Activated naive CD8-positive, alpha-beta T cell treated with anti-CD3 and anti-CD28 coated beads, Interleukin-2, amount 10 ng/mL, durations not matched to agents 7 days and 5 days (primary cell): ENCODE data around the gene ZNF253. TPM values are rescaled to one million over a fixed set of nuclear protein-coding genes. Genes with fewer than 3 reads are reported as not detected.
"Not testable (repeated sequence)": the region's sequence is repeated elsewhere in the genome, so short reads cannot be mapped to it uniquely, and the experiment has no call there.

Experiments used
- ATAC-seq: fragments of 150-1000 bp; cut with Tn5 transposase; one replicate; pipeline ENCODE4 v1.10.0; 2021; ENCODE audit warnings: low read depth, moderate library complexity
- POLR2A ChIA-PET: fragments of 350-600 bp; sonication (Branson Sonifier 250); formaldehyde crosslinking; loops from one replicate; lab custom pipeline; 2021; ENCODE audit warnings: antibody characterized with exemption; lab: Charles Lee
- DNase-seq: peaks from one replicate; pipeline ENCODE4 v3.0.0; 2021
- H3K27ac Mint-ChIP-seq: one replicate; pipeline ENCODE4 v1.8.0; 2022; ENCODE audit warnings: mild to moderate bottlenecking, mixed read lengths
- H3K27me3 Mint-ChIP-seq: one replicate; pipeline ENCODE4 v1.8.0; 2022; ENCODE audit warnings: mild to moderate bottlenecking, moderate library complexity, mixed read lengths
- H3K36me3 Mint-ChIP-seq: one replicate; pipeline ENCODE4 v1.8.0; 2021; ENCODE audit warnings: mild to moderate bottlenecking, mixed read lengths
- H3K4me1 Mint-ChIP-seq: one replicate; pipeline ENCODE4 v1.8.0; 2021; ENCODE audit warnings: mixed read lengths
- H3K4me3 Mint-ChIP-seq: one replicate; pipeline ENCODE4 v1.8.0; 2022; ENCODE audit warnings: mild to moderate bottlenecking, moderate library complexity, mixed read lengths
- H3K9me3 Mint-ChIP-seq: one replicate; pipeline ENCODE4 v1.8.0; 2021; ENCODE audit warnings: mixed read lengths
- total RNA-seq, 2 experiments: library from RNA; stranded (reverse); gene quantifications; one replicate each; pipeline ENCODE4 v1.2.3, GENCODE V29; 2021

The ZNF253 gene
- total RNA-seq, 2 experiments from 2014 or later: 25.6 to 32.4 TPM

DNA sequence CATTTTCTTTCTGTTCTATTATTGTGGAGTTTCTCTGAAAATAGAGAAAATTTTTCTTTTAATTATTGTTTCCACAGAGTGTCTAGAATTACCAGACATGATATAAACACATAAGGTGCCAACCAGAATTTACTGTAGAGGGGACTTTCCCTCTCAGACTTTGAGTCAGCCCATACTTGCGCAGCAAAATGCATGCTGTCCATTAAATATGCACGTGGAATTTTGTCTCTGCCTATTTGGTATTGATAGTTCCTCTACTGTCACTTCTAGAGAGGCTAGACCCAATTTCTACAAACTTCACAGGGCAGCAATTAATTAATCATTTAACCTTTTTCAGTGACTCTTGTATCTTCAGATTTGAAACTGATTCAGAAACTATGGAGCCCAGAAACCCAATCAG is 44.0 kb downstream of the ZNF253 start:
- no peak for DNase-seq
- Mint-ChIP-seq H3K4me1 (peaks cover 7% of the 10 kb centered on the region), H3K36me3 (peaks cover 91% of the 10 kb centered on the region), H3K4me3 (no peak overlapping the region), H3K27me3 (no peaks in the 10 kb centered on the region), H3K27ac (no peak overlapping the region), H3K9me3 (peaks cover 29% of the 10 kb centered on the region)
- ATAC-seq: no peak
- POLR2A ChIA-PET: no interaction called here

GRCh38 chr19:19911150-19911549 is 45.5 kb downstream of the ZNF253 start:
- Mint-ChIP-seq H3K27me3 (no peaks in the 10 kb centered on the region), H3K4me3 (no peak overlapping the region), H3K27ac (no peak overlapping the region), H3K36me3 (peaks cover 91% of the 10 kb centered on the region), H3K4me1 (no peaks in the 10 kb centered on the region), H3K9me3 (peaks cover 21% of the 10 kb centered on the region)
- DNase-seq (no peak), ATAC-seq (no peak)
- POLR2A ChIA-PET: interaction anchor here (0.9 kb wide), 1 partner anchor 10 kb away, joined by 3 read pairs; no protein-coding TSS in a partner anchor

GRCh38 chr19:19914596-19914995 is 48.9 kb downstream of the ZNF253 start:
- Mint-ChIP-seq H3K36me3 (peaks cover 90% of the 10 kb centered on the region), H3K9me3 (peaks cover 18% of the 10 kb centered on the region), H3K27me3 (no peaks in the 10 kb centered on the region), H3K4me1 (no peaks in the 10 kb centered on the region), H3K4me3 (no peak overlapping the region), H3K27ac (no peak overlapping the region)
- POLR2A ChIA-PET: no interaction called here
- no peak for DNase-seq
- ATAC-seq: no peak

DNA sequence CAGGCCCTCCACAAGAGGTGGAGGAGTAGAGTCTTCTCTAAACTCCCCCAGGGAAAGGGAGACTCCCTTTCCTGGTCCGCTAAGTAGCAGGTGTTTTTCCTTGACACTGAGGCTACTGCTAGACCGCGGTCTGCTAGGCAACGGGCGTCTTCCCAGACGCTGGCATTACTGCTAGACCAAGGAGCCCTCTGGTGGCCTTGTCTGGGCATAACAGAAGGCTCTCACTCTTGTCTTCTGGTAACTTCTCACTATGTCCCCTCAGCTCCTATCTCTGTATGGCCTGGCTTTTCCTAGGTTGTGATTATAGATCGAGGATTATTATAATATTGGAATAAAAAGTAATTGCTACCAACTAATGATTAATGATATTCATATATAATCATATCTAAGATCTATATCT is 64.7 kb downstream of the ZNF253 start:
- H3K27me3 Mint-ChIP-seq, H3K27ac Mint-ChIP-seq, H3K4me1 Mint-ChIP-seq, H3K4me3 Mint-ChIP-seq, DNase-seq, ATAC-seq, POLR2A ChIA-PET: not testable (repeated sequence)
- peaks cover 80% of the 10 kb centered on the region for H3K36me3 Mint-ChIP-seq
- peaks cover 27% of the 10 kb centered on the region for H3K9me3 Mint-ChIP-seq

- POLR2A ChIA-PET, H3K27ac Mint-ChIP-seq, ATAC-seq, H3K27me3 Mint-ChIP-seq, H3K4me1 Mint-ChIP-seq, H3K4me3 Mint-ChIP-seq, DNase-seq: not testable (repeated sequence)
- peaks cover 25% of the 10 kb centered on the region for H3K9me3 Mint-ChIP-seq
- H3K36me3 Mint-ChIP-seq: peaks cover 59% of the 10 kb centered on the region
Measured at GRCh38 chr19:19933432-19934314, 68.0 kb downstream of the ZNF253 start.

GRCh38 chr19:19937403-19937802 is 71.7 kb downstream of the ZNF253 start:
- Mint-ChIP-seq H3K36me3 (peaks cover 33% of the 10 kb centered on the region), H3K27ac (no peak overlapping the region), H3K9me3 (peaks cover 30% of the 10 kb centered on the region), H3K4me1 (no peaks in the 10 kb centered on the region), H3K4me3 (no peak overlapping the region), H3K27me3 (no peaks in the 10 kb centered on the region)
- POLR2A ChIA-PET: no interaction called here
- ATAC-seq (no peak), DNase-seq (no peak)

DNA sequence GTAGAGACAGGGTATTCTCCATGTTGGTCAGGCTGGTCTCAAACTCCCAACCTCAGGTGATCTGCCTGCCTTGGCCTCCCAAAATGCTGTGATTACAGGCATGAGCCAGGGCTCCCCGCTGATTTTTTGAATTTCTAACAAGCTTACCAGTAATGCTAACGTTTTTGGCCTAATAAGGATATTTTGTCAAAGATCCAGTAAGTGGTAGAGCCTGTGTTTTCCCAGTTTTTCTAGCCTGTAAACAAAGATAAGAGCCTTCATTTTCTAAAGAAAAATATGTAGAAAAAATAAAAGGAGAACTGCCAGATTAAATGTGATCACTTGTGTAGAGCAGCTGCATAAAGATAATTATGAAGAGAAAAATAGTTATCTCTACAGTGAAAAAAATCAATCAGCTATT is 72.8 kb downstream of the ZNF253 start:
- H3K4me1 Mint-ChIP-seq: no peaks in the 10 kb centered on the region
- ATAC-seq: no peak
- POLR2A ChIA-PET: no interaction called here
- H3K36me3 Mint-ChIP-seq: peaks cover 23% of the 10 kb centered on the region
- no peaks in the 10 kb centered on the region for H3K27me3 Mint-ChIP-seq
- no peak overlapping the region for H3K4me3 Mint-ChIP-seq
- H3K9me3 Mint-ChIP-seq: peaks cover 26% of the 10 kb centered on the region
- no peak for DNase-seq
- no peak overlapping the region for H3K27ac Mint-ChIP-seq

- POLR2A ChIA-PET: no interaction called here
- Mint-ChIP-seq H3K9me3 (peaks cover 27% of the 10 kb centered on the region), H3K4me1 (no peaks in the 10 kb centered on the region), H3K4me3 (no peak overlapping the region), H3K27me3 (no peaks in the 10 kb centered on the region), H3K27ac (no peak overlapping the region), H3K36me3 (peaks cover 1% of the 10 kb centered on the region)
- DNase-seq (no peak), ATAC-seq (no peak)
Measured at GRCh38 chr19:19943848-19944582, 78.3 kb downstream of the ZNF253 start.

Other genes with a start within 250 kb of the ZNF253 start
- gene PBX4, start 247.2 kb upstream of the ZNF253 start, total RNA-seq: 10 to 100 TPM; 41.3 to 46.1 TPM
- gene LPAR2, start 237.7 kb upstream of the ZNF253 start, total RNA-seq: 10 to 100 TPM; 73.6 to 73.8 TPM
- 100 to 1,000 TPM; 128 to 135 TPM for gene GMIP, start 222.2 kb upstream of the ZNF253 start, total RNA-seq
- 100 to 1,000 TPM; 108 to 115 TPM for gene ATP13A1, start 202.2 kb upstream of the ZNF253 start, total RNA-seq
- gene ZNF101, start 197.0 kb upstream of the ZNF253 start, total RNA-seq: 100 to 1,000 TPM; 123 to 126 TPM
- 10 to 100 TPM; 13.7 to 16.9 TPM for gene ZNF14, start 132.8 kb upstream of the ZNF253 start, total RNA-seq
- gene ZNF506, start 44.1 kb upstream of the ZNF253 start, total RNA-seq: 10 to 100 TPM; 39.4 to 41.5 TPM
- 10 to 100 TPM; 20.3 to 22.2 TPM for gene ZNF93, start 35.1 kb downstream of the ZNF253 start, total RNA-seq
- 10 to 100 TPM; 13.1 to 16.9 TPM for gene ZNF682, start 173.6 kb downstream of the ZNF253 start, total RNA-seq
- 10 to 100 TPM; 19.8 to 21.0 TPM for gene ZNF90, start 212.1 kb downstream of the ZNF253 start, total RNA-seq